K562 (cell line): Measurements from ENCODE around the gene GPRIN2. TPM values are rescaled to one million over a fixed set of nuclear protein-coding genes. Genes with fewer than 3 reads are reported as not detected.

Source experiments
- ATF2 ChIP-seq: sonication (generic); formaldehyde crosslinking; IDR thresholded peaks from 2 replicates; pipeline ENCODE4 v1.8.1; 2022; ENCODE audit warnings: missing genetic modification reagents
- BRF2 ChIP-seq: IDR thresholded peaks from 3 replicates; pipeline ENCODE4 v1.6.1; 2011; ENCODE audit warnings: borderline replicate concordance, mild to moderate bottlenecking; ENCODE audit not compliant: insufficient read length, insufficient read depth
- CBX2 ChIP-seq: fragments of 200-600 bp; sonication (generic); IDR thresholded peaks from one replicate; pipeline ENCODE4 v1.6.1; 2012; ENCODE audit warnings: mild to moderate bottlenecking, low read length, inconsistent platforms; ENCODE audit not compliant: insufficient read depth, poor library complexity, severe bottlenecking
- CREB1 ChIP-seq, 2 experiments: sonication (generic) in 1 of 2; formaldehyde crosslinking in 1 of 2; IDR thresholded peaks; 2 replicates each; pipeline versions ENCODE4 v1.6.1 to v1.8.0; 2012 to 2022; ENCODE audit warnings: inconsistent platforms in 1 of 2, mild to moderate bottlenecking in 1 of 2, missing genetic modification reagents in 1 of 2, moderate library complexity in 1 of 2
- FOXP1 ChIP-seq: sonication (generic); formaldehyde crosslinking; IDR thresholded peaks from 2 replicates; pipeline ENCODE4 v1.8.0; 2022; ENCODE audit warnings: mild to moderate bottlenecking, missing genetic modification reagents
- HEY1 ChIP-seq: fragments of 250-450 bp; sonication (Bioruptor Pico); IDR thresholded peaks from 2 replicates; pipeline ENCODE4 v1.5.0; 2020; ENCODE audit warnings: mild to moderate bottlenecking, moderate library complexity, borderline replicate concordance
- KAT7 ChIP-seq: sonication (generic); formaldehyde crosslinking; IDR thresholded peaks from 2 replicates; pipeline ENCODE4 v1.8.0; 2022; ENCODE audit warnings: missing genetic modification reagents, mild to moderate bottlenecking, borderline replicate concordance
- LCOR ChIP-seq: sonication (generic); formaldehyde crosslinking; IDR thresholded peaks from 2 replicates; pipeline ENCODE4 v1.8.0; 2022; ENCODE audit warnings: mild to moderate bottlenecking, missing genetic modification reagents
- NCOA1 ChIP-seq: fragments of 450-650 bp; IDR thresholded peaks from 2 replicates; pipeline ENCODE4 v1.6.1; 2016; ENCODE audit warnings: low read depth
- SLC30A9 ChIP-seq: fragments of 250-450 bp; sonication (Bioruptor Pico); IDR thresholded peaks from 2 replicates; pipeline ENCODE4 v1.8.0; 2022; ENCODE audit warnings: mild to moderate bottlenecking, moderate library complexity
- SMAD4 ChIP-seq: fragments of 250-450 bp; sonication (Bioruptor Pico); conservative IDR thresholded peaks from 2 replicates; pipeline ENCODE4 v1.8.0; 2021; ENCODE audit warnings: inconsistent platforms, mild to moderate bottlenecking, moderate library complexity
- SRF ChIP-seq, 2 experiments: fragments of 250-450, 450-650 bp in 1 of 2; sonication (Bioruptor Pico) in 1 of 2; sonication (generic) in 1 of 2; formaldehyde crosslinking; IDR thresholded peaks; 2 replicates each; pipeline versions ENCODE4 v1.5.0 to v1.5.1; 2020 to 2022; ENCODE audit warnings: mild to moderate bottlenecking in 1 of 2, missing genetic modification reagents in 1 of 2
- SRSF9 ChIP-seq: fragments of 200-400 bp; formaldehyde crosslinking; IDR thresholded peaks from 2 replicates; pipeline ENCODE4 v1.6.1; 2017; ENCODE audit warnings: low read depth, low read length, borderline replicate concordance
- TEAD1 ChIP-seq, 2 experiments: fragments of 450-650 bp in 1 of 2; sonication (generic) in 1 of 2; formaldehyde crosslinking; IDR thresholded peaks; 2 replicates each; pipeline versions ENCODE4 v1.4.0 to v1.8.0; 2020 to 2022; ENCODE audit warnings: mild to moderate bottlenecking in 2 of 2, missing genetic modification reagents in 1 of 2
- TEAD2 ChIP-seq: fragments of 450-650 bp; IDR thresholded peaks from 2 replicates; pipeline ENCODE4 v1.6.1; 2016; ENCODE audit warnings: missing genetic modification characterization, control low read depth, missing compliant biosample characterization
- TFE3 ChIP-seq: fragments of 450-650 bp; formaldehyde crosslinking; IDR thresholded peaks from 2 replicates; pipeline ENCODE4 v1.4.0; 2020; ENCODE audit warnings: mild to moderate bottlenecking, mixed read lengths
- XRCC4 ChIP-seq: IDR thresholded peaks from one replicate; pipeline ENCODE4 v1.6.1; 2011; ENCODE audit not compliant: insufficient read depth, insufficient read length; ENCODE audit errors: extremely low read depth
- ZMIZ1 ChIP-seq, 2 experiments: fragments of 150-350 bp in 1 of 2; IDR thresholded peaks; 2 replicates each; pipeline ENCODE4 v1.6.1; 2012 to 2016; ENCODE audit warnings: low read depth in 2 of 2, low read length in 2 of 2, mild to moderate bottlenecking in 1 of 2, moderate library complexity in 1 of 2
- ZNF143 ChIP-seq: sonication (generic); formaldehyde crosslinking; IDR thresholded peaks from 2 replicates; pipeline ENCODE4 v1.9.0; 2022; ENCODE audit warnings: mild to moderate bottlenecking, missing genetic modification reagents
- ZNF79 ChIP-seq: fragments of 250-450 bp; sonication (Bioruptor Pico); IDR thresholded peaks from 2 replicates; pipeline ENCODE4 v1.4.0; 2020; ENCODE audit warnings: low read depth, mild to moderate bottlenecking, moderate library complexity
- polyA plus RNA-seq, 8 experiments: library from polyadenylated mRNA; depleted of rRNA in 4 of 8; stranded (reverse) in 5 of 8; unstranded in 3 of 8; fragments of >200 nt; fragmentation: Nextera tagmentation in 2 of 8; fragmentation: Illumina TruSeq in 1 of 8; extraction: Ambion mirVana in 2 of 8; extraction: Trizol in 1 of 8; gene quantifications; 2 replicates each; pipeline versions ENCODE4 v1.2.1 to v1.2.3, GENCODE V29; 2011 to 2014; ENCODE audit warnings: inconsistent platforms in 1 of 8, missing spikeins in 1 of 8
- total RNA-seq, 7 experiments: library from RNA; depleted of rRNA in 6 of 7; stranded (reverse); fragments of >200 nt in 6 of 7; fragmentation: Illumina TruSeq in 2 of 7; extraction: Trizol in 2 of 7; gene quantifications; 2 replicates each; pipeline versions ENCODE4 v1.2.1 to v1.2.3, GENCODE V29; 2011 to 2021; ENCODE audit warnings: low replicate concordance in 1 of 7

The GPRIN2 gene
- total and polyA plus RNA-seq, 9 of the 15 experiments (the other 6 are each of a cell fraction or from before 2014, with no cell fraction given), result not detected

GRCh38 chr10:46525177-46525823 lies 31.2 kb downstream of the GPRIN2 start (continued):
- TF ChIP-seq ZMIZ1 (IDR thresholded peaks at IDR 0.05; ENCODE audit: low read depth in 2 of 2, low read length in 2 of 2) (no peak), CBX2 (no peak), TEAD1 (CRISPR knock-in tag; IDR thresholded peaks at IDR 0.05) (no peak; a peak in 1 of 4 replicates), SRF (CRISPR knock-in tag; IDR thresholded peaks at IDR 0.05) (no peak), CREB1 (IDR thresholded peaks at IDR 0.05) (no peak), CREB1 (CRISPR knock-in tag; IDR thresholded peaks at IDR 0.05) (no peak), TEAD2 (tag) (no peak), SMAD4 (CRISPR knock-in tag) (no peak), SLC30A9 (CRISPR knock-in tag) (no peak), ZNF79 (CRISPR knock-in tag) (no peak), HEY1 (no peak), BRF2 (no peak), KAT7 (CRISPR knock-in tag) (no peak), SRSF9 (no peak), FOXP1 (CRISPR knock-in tag) (no peak), LCOR (CRISPR knock-in tag) (no peak), XRCC4 (no peak), TFE3 (CRISPR knock-in tag) (no peak), ZNF143 (CRISPR knock-in tag) (no peak), ATF2 (CRISPR knock-in tag) (no peak; the same call in 1 of the 2 replicates), NCOA1 (no peak)
